DND-41 (cell line): ENCODE measurements around the gene CCDC154.

ENCODE experiments used
- EZH2 ChIP-seq: IDR thresholded peaks from 3 replicates; pipeline ENCODE4 v1.6.1; 2012; ENCODE audit warnings: borderline replicate concordance, low read depth, mild to moderate bottlenecking, moderate library complexity, low read length, inconsistent platforms; ENCODE audit not compliant: severe bottlenecking
- TF ChIP-seq, protein P1 (sequence below): IDR thresholded peaks from 2 replicates; pipeline ENCODE4 v1.5.1; 2012; ENCODE audit warnings: borderline replicate concordance, low read length, moderate library complexity, mild to moderate bottlenecking; ENCODE audit not compliant: poor library complexity, severe bottlenecking; ENCODE audit errors: extremely low read depth

GRCh38 chr16:1458336-1458976, 14.1 kb upstream of the CCDC154 start:
- TF ChIP-seq, protein P1, sequence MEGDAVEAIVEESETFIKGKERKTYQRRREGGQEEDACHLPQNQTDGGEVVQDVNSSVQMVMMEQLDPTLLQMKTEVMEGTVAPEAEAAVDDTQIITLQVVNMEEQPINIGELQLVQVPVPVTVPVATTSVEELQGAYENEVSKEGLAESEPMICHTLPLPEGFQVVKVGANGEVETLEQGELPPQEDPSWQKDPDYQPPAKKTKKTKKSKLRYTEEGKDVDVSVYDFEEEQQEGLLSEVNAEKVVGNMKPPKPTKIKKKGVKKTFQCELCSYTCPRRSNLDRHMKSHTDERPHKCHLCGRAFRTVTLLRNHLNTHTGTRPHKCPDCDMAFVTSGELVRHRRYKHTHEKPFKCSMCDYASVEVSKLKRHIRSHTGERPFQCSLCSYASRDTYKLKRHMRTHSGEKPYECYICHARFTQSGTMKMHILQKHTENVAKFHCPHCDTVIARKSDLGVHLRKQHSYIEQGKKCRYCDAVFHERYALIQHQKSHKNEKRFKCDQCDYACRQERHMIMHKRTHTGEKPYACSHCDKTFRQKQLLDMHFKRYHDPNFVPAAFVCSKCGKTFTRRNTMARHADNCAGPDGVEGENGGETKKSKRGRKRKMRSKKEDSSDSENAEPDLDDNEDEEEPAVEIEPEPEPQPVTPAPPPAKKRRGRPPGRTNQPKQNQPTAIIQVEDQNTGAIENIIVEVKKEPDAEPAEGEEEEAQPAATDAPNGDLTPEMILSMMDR = no peak
- no peak for TF ChIP-seq EZH2
